Astrocyte (in vitro differentiated cells and primary cell): ENCODE results near the gene ZEB1. TPM values are rescaled to one million over a fixed set of nuclear protein-coding genes. Genes with fewer than 3 reads are reported as not detected.
A peak's percentile ranks its signal among the peaks of the same experiment; 100 is the strongest.

Source experiments
- DNase-seq: peaks from one replicate; pipeline ENCODE4 v3.0.0-alpha.2; 2010; ENCODE audit warnings: low read depth
- FAIRE-seq: peaks from 2 replicates; lab custom pipeline; 2011; peaks lifted over from hg19 to GRCh38; lab: Jason Lieb, UNC
- H2AFZ ChIP-seq: 2 replicates; pipeline ENCODE4 v1.6.0; 2012; ENCODE audit warnings: low read depth, low read length, inconsistent platforms
- H3K27ac ChIP-seq: 2 replicates; pipeline ENCODE4 v1.5.1; 2011; ENCODE audit warnings: low read depth, low read length, inconsistent platforms
- H3K27me3 ChIP-seq: 2 replicates; pipeline ENCODE4 v1.6.0; 2011; ENCODE audit warnings: low read length, inconsistent platforms; ENCODE audit not compliant: insufficient read depth
- H3K36me3 ChIP-seq: 2 replicates; pipeline ENCODE4 v1.5.1; 2011; ENCODE audit warnings: low read length, inconsistent platforms; ENCODE audit not compliant: insufficient read depth
- H3K4me1 ChIP-seq: 2 replicates; pipeline ENCODE4 v1.5.1; 2011; ENCODE audit warnings: low read length, inconsistent platforms; ENCODE audit not compliant: insufficient read depth
- H3K4me2 ChIP-seq: 2 replicates; pipeline ENCODE4 v1.6.0; 2012; ENCODE audit warnings: low read length, inconsistent platforms
- H3K4me3 ChIP-seq: 2 replicates; pipeline ENCODE4 v1.5.1; 2011; ENCODE audit warnings: low read depth, mild to moderate bottlenecking, low read length, inconsistent platforms; ENCODE audit not compliant: insufficient read depth
- H3K79me2 ChIP-seq: 2 replicates; pipeline ENCODE4 v1.6.0; 2012; ENCODE audit warnings: mild to moderate bottlenecking, low read length, inconsistent platforms; ENCODE audit not compliant: insufficient read depth
- H3K9ac ChIP-seq: 2 replicates; pipeline ENCODE4 v1.6.0; 2012; ENCODE audit warnings: mild to moderate bottlenecking, low read length, inconsistent platforms
- H3K9me3 ChIP-seq: 2 replicates; pipeline ENCODE4 v1.5.1; 2012; ENCODE audit warnings: low read depth, mild to moderate bottlenecking, low read length, inconsistent platforms; ENCODE audit not compliant: insufficient read depth
- H4K20me1 ChIP-seq: 2 replicates; pipeline ENCODE4 v1.6.0; 2012; ENCODE audit warnings: low read length, inconsistent platforms; ENCODE audit not compliant: insufficient read depth
- H3K27ac Mint-ChIP-seq: one replicate; pipeline ENCODE4 v1.8.0; 2021; ENCODE audit warnings: mild to moderate bottlenecking, mixed read lengths; ENCODE audit not compliant: unreplicated experiment
- H3K27me3 Mint-ChIP-seq: one replicate; pipeline ENCODE4 v1.8.0; 2021; ENCODE audit warnings: low read depth, mixed read lengths; ENCODE audit not compliant: unreplicated experiment
- H3K36me3 Mint-ChIP-seq: one replicate; pipeline ENCODE4 v1.8.0; 2021; ENCODE audit warnings: low read depth, mixed read lengths; ENCODE audit not compliant: unreplicated experiment
- H3K4me1 Mint-ChIP-seq: one replicate; pipeline ENCODE4 v1.8.0; 2021; ENCODE audit warnings: low read depth, mixed read lengths; ENCODE audit not compliant: unreplicated experiment
- H3K4me3 Mint-ChIP-seq: one replicate; pipeline ENCODE4 v1.8.0; 2021; ENCODE audit warnings: mild to moderate bottlenecking, moderate library complexity, mixed read lengths; ENCODE audit not compliant: unreplicated experiment
- H3K9me3 Mint-ChIP-seq: one replicate; pipeline ENCODE4 v1.8.0; 2021; ENCODE audit warnings: mild to moderate bottlenecking, mixed read lengths; ENCODE audit not compliant: unreplicated experiment
- EZH2 ChIP-seq: IDR thresholded peaks from 2 replicates; pipeline ENCODE4 v1.6.1; 2012; ENCODE audit warnings: mild to moderate bottlenecking, low read length, inconsistent platforms; ENCODE audit not compliant: insufficient read depth
- total RNA-seq: library from RNA; stranded (reverse); gene quantifications from 2 replicates; pipeline ENCODE4 v1.2.1, GENCODE V29; 2021
- TF ChIP-seq, protein P1 (sequence below): IDR thresholded peaks from 2 replicates; pipeline ENCODE4 v1.5.1; 2011; ENCODE audit warnings: low read depth, mild to moderate bottlenecking, inconsistent platforms, low read length, moderate library complexity; ENCODE audit not compliant: insufficient read depth

The ZEB1 gene
- total RNA-seq, 1 donor from 2014 or later = 37.2 TPM

DNA sequence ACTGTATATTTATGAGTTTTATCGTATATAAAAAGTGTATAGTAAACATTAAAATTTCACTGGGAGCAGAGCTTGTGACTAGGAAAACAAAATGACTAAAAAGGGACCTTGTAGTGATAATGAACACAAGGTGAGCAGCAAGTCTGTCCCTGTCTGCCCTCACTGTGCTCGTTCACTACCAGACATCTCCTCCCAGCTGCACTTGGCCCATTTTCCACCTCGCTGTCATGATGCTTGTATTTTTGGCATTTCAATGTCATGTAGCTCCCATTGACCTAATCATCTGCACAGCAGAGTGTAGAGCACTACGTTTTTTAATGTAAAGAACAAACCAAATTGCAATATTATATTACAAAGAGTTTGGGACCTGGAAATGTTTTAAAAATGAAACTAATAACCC, 207.2 kb downstream of the ZEB1 start:
- Histone ChIP-seq H3K27ac (no peak overlapping the region), H3K4me3 (no peak overlapping the region), H3K36me3 (peaks cover 58% of the 10 kb centered on the region), H3K9me3 (no peaks in the 10 kb centered on the region), H4K20me1 (peaks cover 5% of the 10 kb centered on the region), H2AFZ (no peak overlapping the region), H3K4me2 (no peak overlapping the region), H3K4me1 (peaks cover 9% of the 10 kb centered on the region), H3K9ac (no peak overlapping the region), H3K79me2 (no peaks in the 10 kb centered on the region), H3K27me3 (no peaks in the 10 kb centered on the region)
- peaks cover 6% of the 10 kb centered on the region for H3K4me1 Mint-ChIP-seq
- no peak for FAIRE-seq
- no peak overlapping the region for H3K4me3 Mint-ChIP-seq
- DNase-seq = no peak
- H3K27me3 Mint-ChIP-seq = no peaks in the 10 kb centered on the region
- H3K27ac Mint-ChIP-seq = no peak overlapping the region
- TF ChIP-seq, protein P1, sequence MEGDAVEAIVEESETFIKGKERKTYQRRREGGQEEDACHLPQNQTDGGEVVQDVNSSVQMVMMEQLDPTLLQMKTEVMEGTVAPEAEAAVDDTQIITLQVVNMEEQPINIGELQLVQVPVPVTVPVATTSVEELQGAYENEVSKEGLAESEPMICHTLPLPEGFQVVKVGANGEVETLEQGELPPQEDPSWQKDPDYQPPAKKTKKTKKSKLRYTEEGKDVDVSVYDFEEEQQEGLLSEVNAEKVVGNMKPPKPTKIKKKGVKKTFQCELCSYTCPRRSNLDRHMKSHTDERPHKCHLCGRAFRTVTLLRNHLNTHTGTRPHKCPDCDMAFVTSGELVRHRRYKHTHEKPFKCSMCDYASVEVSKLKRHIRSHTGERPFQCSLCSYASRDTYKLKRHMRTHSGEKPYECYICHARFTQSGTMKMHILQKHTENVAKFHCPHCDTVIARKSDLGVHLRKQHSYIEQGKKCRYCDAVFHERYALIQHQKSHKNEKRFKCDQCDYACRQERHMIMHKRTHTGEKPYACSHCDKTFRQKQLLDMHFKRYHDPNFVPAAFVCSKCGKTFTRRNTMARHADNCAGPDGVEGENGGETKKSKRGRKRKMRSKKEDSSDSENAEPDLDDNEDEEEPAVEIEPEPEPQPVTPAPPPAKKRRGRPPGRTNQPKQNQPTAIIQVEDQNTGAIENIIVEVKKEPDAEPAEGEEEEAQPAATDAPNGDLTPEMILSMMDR = no peak
- no peak for TF ChIP-seq EZH2
- peaks cover 35% of the 10 kb centered on the region for H3K36me3 Mint-ChIP-seq
- H3K9me3 Mint-ChIP-seq = peaks cover 5% of the 10 kb centered on the region

DNA sequence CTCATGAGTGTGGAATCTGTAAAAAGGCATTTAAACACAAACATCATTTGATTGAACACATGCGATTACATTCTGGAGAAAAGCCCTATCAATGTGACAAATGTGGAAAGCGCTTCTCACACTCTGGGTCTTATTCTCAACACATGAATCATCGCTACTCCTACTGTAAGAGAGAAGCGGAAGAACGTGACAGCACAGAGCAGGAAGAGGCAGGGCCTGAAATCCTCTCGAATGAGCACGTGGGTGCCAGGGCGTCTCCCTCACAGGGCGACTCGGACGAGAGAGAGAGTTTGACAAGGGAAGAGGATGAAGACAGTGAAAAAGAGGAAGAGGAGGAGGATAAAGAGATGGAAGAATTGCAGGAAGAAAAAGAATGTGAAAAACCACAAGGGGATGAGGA, 207.7 kb downstream of the ZEB1 start:
- peaks cover 6% of the 10 kb centered on the region for H3K4me1 Mint-ChIP-seq
- TF ChIP-seq EZH2 = no peak
- TF ChIP-seq, protein P1 = no peak
- peaks cover 30% of the 10 kb centered on the region for H3K36me3 Mint-ChIP-seq
- H3K27me3 Mint-ChIP-seq = no peaks in the 10 kb centered on the region
- H3K9ac ChIP-seq = no peak overlapping the region
- no peak overlapping the region for H3K27ac Mint-ChIP-seq
- peak; percentile 53 for DNase-seq
- FAIRE-seq = no peak
- H3K4me1 ChIP-seq = peaks cover 9% of the 10 kb centered on the region
- H3K4me2 ChIP-seq = no peak overlapping the region
- no peaks in the 10 kb centered on the region for H3K9me3 ChIP-seq
- no peaks in the 10 kb centered on the region for H3K79me2 ChIP-seq
- peaks cover 5% of the 10 kb centered on the region for H4K20me1 ChIP-seq
- peaks cover 53% of the 10 kb centered on the region for H3K36me3 ChIP-seq
- H3K4me3 Mint-ChIP-seq = no peak overlapping the region
- no peak overlapping the region for H2AFZ ChIP-seq
- no peaks in the 10 kb centered on the region for H3K27me3 ChIP-seq
- H3K9me3 Mint-ChIP-seq = peaks cover 5% of the 10 kb centered on the region
- no peak overlapping the region for H3K27ac ChIP-seq
- H3K4me3 ChIP-seq = no peak overlapping the region

DNA sequence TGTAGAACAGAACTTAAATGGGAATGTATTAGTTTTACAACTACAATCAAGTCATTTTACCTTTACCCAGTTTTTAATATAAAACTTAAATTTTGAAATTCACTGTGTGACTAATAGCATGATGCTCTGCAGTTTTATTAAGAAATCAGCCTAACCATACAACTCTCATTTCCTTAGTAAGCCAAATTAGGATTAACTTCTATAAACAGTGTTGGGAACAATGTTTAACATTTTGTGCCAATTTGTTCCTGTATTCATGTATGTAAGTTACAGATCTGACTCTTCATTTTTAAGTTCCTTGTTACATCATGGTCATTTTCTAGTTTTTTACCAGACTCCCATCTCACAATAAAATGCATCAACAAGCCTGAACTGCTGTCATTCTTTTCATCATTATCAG, 209.8 kb downstream of the ZEB1 start:
- no peak overlapping the region for H3K27ac ChIP-seq
- H3K9me3 ChIP-seq = no peaks in the 10 kb centered on the region
- Mint-ChIP-seq H3K27ac (no peak overlapping the region), H3K27me3 (no peaks in the 10 kb centered on the region), H3K9me3 (peaks cover 5% of the 10 kb centered on the region), H3K36me3 (peaks cover 23% of the 10 kb centered on the region), H3K4me1 (peaks cover 6% of the 10 kb centered on the region), H3K4me3 (no peak overlapping the region)
- peaks cover 38% of the 10 kb centered on the region for H3K36me3 ChIP-seq
- H3K4me2 ChIP-seq = no peak overlapping the region
- no peaks in the 10 kb centered on the region for H4K20me1 ChIP-seq
- no peak overlapping the region for H3K4me3 ChIP-seq
- TF ChIP-seq, protein P1 = no peak
- no peak for TF ChIP-seq EZH2
- DNase-seq = no peak
- no peak overlapping the region for H3K9ac ChIP-seq
- no peak overlapping the region for H2AFZ ChIP-seq
- no peaks in the 10 kb centered on the region for H3K27me3 ChIP-seq
- H3K4me1 ChIP-seq = peaks cover 9% of the 10 kb centered on the region
- H3K79me2 ChIP-seq = no peaks in the 10 kb centered on the region
- FAIRE-seq = no peak
